LHCN-M2 (cell line): ENCODE data around the gene ASXL1. TPM values are rescaled to one million over a fixed set of nuclear protein-coding genes. Genes with fewer than 3 reads are reported as not detected.
"Not testable (repeated sequence)": the region's sequence is repeated elsewhere in the genome, so short reads cannot be mapped to it uniquely, and the experiment has no call there.

Experiments used
- DNase-seq: peaks from one replicate; pipeline ENCODE4 v3.0.0-alpha.2; 2012; ENCODE audit warnings: low read depth
- polyA plus RNA-seq: library from polyadenylated mRNA; unstranded; fragments of >200 nt; gene quantifications from one replicate; pipeline ENCODE4 v1.2.1, GENCODE V29; 2012; ENCODE audit warnings: missing spikeins
- total RNA-seq: library from RNA; depleted of rRNA; stranded (reverse); fragments of >200 nt; gene quantifications from 2 replicates; pipeline ENCODE4 v1.2.3, GENCODE V29; 2014; rRNA removed

ASXL1 gene
- 23.3 and 28.4 TPM in 2 replicates for total RNA-seq
- polyA plus RNA-seq: 20.7 TPM

GRCh38 chr20:32357869-32358631 lies at the start of gene ASXL1:
Gene ASXL1, plus strand, starts transcription at chr20:32358331. Its CDS starts 445 bp downstream, at chr20:32358776.
- peak; percentile 97 for DNase-seq

- no peak for DNase-seq
Measured at GRCh38 chr20:32312718-32313424, 45.3 kb upstream of the ASXL1 start.

GRCh38 chr20:32314768-32315167 lies 43.4 kb upstream of the ASXL1 start:
- DNase-seq: no peak

GRCh38 chr20:32315399-32315798 lies 42.7 kb upstream of the ASXL1 start:
- no peak for DNase-seq

GRCh38 chr20:32315891-32316290 lies 42.2 kb upstream of the ASXL1 start:
- peak; percentile 72 for DNase-seq

GRCh38 chr20:32316667-32317066 lies 41.5 kb upstream of the ASXL1 start:
- DNase-seq: no peak

- no peak for DNase-seq
Measured at GRCh38 chr20:32319100-32319499, 39.0 kb upstream of the ASXL1 start.

GRCh38 chr20:32320305-32320704 lies 37.8 kb upstream of the ASXL1 start:
- DNase-seq: no peak

- no peak for DNase-seq
Measured at GRCh38 chr20:32321390-32321789, 36.7 kb upstream of the ASXL1 start.

GRCh38 chr20:32322260-32322659 lies 35.9 kb upstream of the ASXL1 start:
- not testable (repeated sequence) for DNase-seq

GRCh38 chr20:32323761-32324160 lies 34.4 kb upstream of the ASXL1 start:
- DNase-seq: not testable (repeated sequence)

GRCh38 chr20:32325706-32326503 lies 32.2 kb upstream of the ASXL1 start:
- peak; percentile 72 for DNase-seq

GRCh38 chr20:32326504-32326845 lies 31.7 kb upstream of the ASXL1 start:
- DNase-seq: no peak

- DNase-seq: peak; percentile 73
Measured at GRCh38 chr20:32327087-32327681, 30.9 kb upstream of the ASXL1 start.

- DNase-seq: no peak
Measured at GRCh38 chr20:32329817-32330554, 28.1 kb upstream of the ASXL1 start.

GRCh38 chr20:32330555-32330897 lies 27.6 kb upstream of the ASXL1 start:
- DNase-seq: no peak

GRCh38 chr20:32332614-32333013 lies 25.5 kb upstream of the ASXL1 start:
- DNase-seq: peak; percentile 81

GRCh38 chr20:32333181-32333987 lies 24.7 kb upstream of the ASXL1 start:
- DNase-seq: no peak

- DNase-seq: no peak
Measured at GRCh38 chr20:32333988-32334885, 23.9 kb upstream of the ASXL1 start.
